Lung (tissue), 12 donors: ENCODE data around the gene DLG1. TPM values are rescaled to one million over a fixed set of nuclear protein-coding genes. Genes with fewer than 3 reads are reported as not detected.

ENCODE experiments used
- ATAC-seq: fragments of 200-7000 bp; cut with Tn5 transposase; one replicate; pipeline ENCODE4 v1.9.1; 2020; ENCODE audit warnings: moderate number of reproducible peaks; ENCODE audit not compliant: insufficient read depth, low FRiP score
- DNase-seq, 3 donors: peaks; one replicate each; pipeline ENCODE4 v3.0.0-alpha.2; 2013 to 2017
- H3K27ac ChIP-seq, 2 donors: one replicate each; pipeline ENCODE4 v1.5.1; 2013; ENCODE audit warnings: mild to moderate bottlenecking in 2 of 2, moderate library complexity in 2 of 2, control low read depth in 1 of 2, inconsistent platforms in 1 of 2, low read depth in 1 of 2, low read length in 1 of 2
- H3K27me3 ChIP-seq, 3 donors: one replicate each; pipeline ENCODE4 v1.5.1; 2013; ENCODE audit warnings: low read length in 2 of 3; ENCODE audit not compliant: control insufficient read depth in 3 of 3, insufficient read depth in 3 of 3
- H3K36me3 ChIP-seq, 4 donors: one replicate each; pipeline ENCODE4 v1.5.1; 2013; ENCODE audit warnings: low read length in 4 of 4, mild to moderate bottlenecking in 1 of 4, moderate library complexity in 1 of 4; ENCODE audit not compliant: control insufficient read depth in 4 of 4, insufficient read depth in 4 of 4
- H3K4me1 ChIP-seq, 5 donors: one replicate each; pipeline ENCODE4 v1.5.1; 2013; ENCODE audit warnings: low read length in 5 of 5, mild to moderate bottlenecking in 2 of 5, moderate library complexity in 1 of 5; ENCODE audit not compliant: control insufficient read depth in 5 of 5, insufficient read depth in 5 of 5
- H3K4me3 ChIP-seq: one replicate; pipeline ENCODE4 v1.5.1; 2013; ENCODE audit warnings: mild to moderate bottlenecking, control low read depth, moderate library complexity
- H3K9ac ChIP-seq, 2 donors: one replicate each; pipeline ENCODE4 v1.5.1; 2013; ENCODE audit warnings: low read length in 2 of 2, control low read depth in 1 of 2; ENCODE audit not compliant: insufficient read depth in 1 of 2
- H3K9me3 ChIP-seq, 4 donors: one replicate each; pipeline ENCODE4 v1.5.1; 2013; ENCODE audit warnings: low read length in 3 of 4, mild to moderate bottlenecking in 1 of 4, moderate library complexity in 1 of 4; ENCODE audit not compliant: control insufficient read depth in 4 of 4, insufficient read depth in 3 of 4
- WGBS, 2 donors: extraction: QIAGEN DNeasy Blood & Tissue Kit; methylation state at CpG; one replicate each; pipeline ENCODE4 v1.1.7; 2013; 5-methylcytosine and 5-hydroxymethylcytosine counted together
- polyA plus RNA-seq, 2 donors: library from polyadenylated mRNA; stranded (reverse); fragments of 200-250 nt; gene quantifications; one replicate each; pipeline ENCODE4 v1.2.1, GENCODE V29; 2013
- total RNA-seq, 2 donors: library from RNA; depleted of rRNA in 1 of 2; stranded (reverse); fragments of >200 nt in 1 of 2; gene quantifications; one replicate each; pipeline ENCODE4 v1.2.1, GENCODE V29; 2014 to 2021
- TF ChIP-seq, protein P1 (sequence below): IDR thresholded peaks from 2 replicates; pipeline ENCODE4 v1.5.1; 2012; ENCODE audit warnings: mild to moderate bottlenecking; ENCODE audit errors: control extremely low read depth, extremely low read depth
- donor health status: control.
- donor health status: control.
- donor health status: Bipolar disorder and iron deficiency.
- donor health status: healthy.
- donor health status: DM: yes; HTN: yes; CAD: no.

Gene DLG1
- total and polyA plus RNA-seq, 4 donors, result 16.0 to 114 (median 45.7) TPM

DNA sequence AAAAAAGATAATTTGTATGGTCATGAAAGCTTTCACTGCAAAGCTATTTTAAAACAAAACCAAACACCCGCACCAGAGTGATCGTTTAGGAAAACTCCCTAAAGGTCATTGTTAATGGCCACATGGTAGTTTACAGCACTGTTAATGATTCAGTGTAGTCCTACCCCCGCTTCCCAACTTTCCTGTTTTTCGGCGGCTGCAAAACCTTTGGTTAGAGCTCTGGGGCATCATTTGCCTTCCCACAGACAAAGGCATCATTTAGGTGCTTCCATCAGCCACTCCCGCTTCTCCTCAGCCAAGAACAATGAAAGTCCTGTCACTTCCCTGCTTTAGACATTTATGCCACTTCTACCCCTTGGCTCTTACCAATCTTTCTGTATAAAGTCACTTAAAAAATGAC lies 279.4 kb downstream of the DLG1 start:
- Histone ChIP-seq H3K9ac (no peak overlapping the region), H3K27ac (no peak overlapping the region), H3K36me3 (no peaks in the 10 kb centered on the region), H3K4me1 (peaks cover 0 to 15% (median 0%) of the 10 kb centered on the region in 5 donors), H3K4me3 (no peak overlapping the region), H3K9me3 (no peaks in the 10 kb centered on the region), H3K27me3 (peaks cover 0 to 7% (median 0%) of the 10 kb centered on the region in 3 donors)
- WGBS, 2 donors, result 69 to 70% methylated on average over 6 of the region's 6 CpGs
- no peak for DNase-seq
- no peak for ATAC-seq
- TF ChIP-seq, protein P1, sequence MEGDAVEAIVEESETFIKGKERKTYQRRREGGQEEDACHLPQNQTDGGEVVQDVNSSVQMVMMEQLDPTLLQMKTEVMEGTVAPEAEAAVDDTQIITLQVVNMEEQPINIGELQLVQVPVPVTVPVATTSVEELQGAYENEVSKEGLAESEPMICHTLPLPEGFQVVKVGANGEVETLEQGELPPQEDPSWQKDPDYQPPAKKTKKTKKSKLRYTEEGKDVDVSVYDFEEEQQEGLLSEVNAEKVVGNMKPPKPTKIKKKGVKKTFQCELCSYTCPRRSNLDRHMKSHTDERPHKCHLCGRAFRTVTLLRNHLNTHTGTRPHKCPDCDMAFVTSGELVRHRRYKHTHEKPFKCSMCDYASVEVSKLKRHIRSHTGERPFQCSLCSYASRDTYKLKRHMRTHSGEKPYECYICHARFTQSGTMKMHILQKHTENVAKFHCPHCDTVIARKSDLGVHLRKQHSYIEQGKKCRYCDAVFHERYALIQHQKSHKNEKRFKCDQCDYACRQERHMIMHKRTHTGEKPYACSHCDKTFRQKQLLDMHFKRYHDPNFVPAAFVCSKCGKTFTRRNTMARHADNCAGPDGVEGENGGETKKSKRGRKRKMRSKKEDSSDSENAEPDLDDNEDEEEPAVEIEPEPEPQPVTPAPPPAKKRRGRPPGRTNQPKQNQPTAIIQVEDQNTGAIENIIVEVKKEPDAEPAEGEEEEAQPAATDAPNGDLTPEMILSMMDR, result no peak

DNA sequence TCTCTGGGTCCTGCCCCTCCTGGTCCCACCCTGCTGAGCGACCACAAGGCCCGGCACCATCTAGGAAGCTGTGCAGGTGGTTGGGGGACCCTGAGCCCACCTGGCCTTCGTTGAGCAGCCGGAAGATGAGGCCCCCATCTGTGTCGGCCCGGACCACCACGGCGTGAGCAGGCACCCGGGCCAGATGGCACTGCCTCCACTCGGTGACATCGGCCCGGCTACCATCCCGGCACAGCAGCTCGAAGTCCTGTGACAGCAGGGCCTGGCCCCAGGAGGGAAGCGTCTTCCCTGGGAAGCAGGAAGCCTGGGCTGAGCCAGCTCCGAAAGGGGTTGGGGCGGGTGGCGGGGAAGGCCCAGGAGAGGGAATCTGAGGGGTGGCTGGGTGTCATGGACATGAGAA lies 281.4 kb downstream of the DLG1 start:
- DNase-seq (no peak), ATAC-seq (no peak)
- TF ChIP-seq, protein P1, result no peak
- H3K4me1 ChIP-seq, result peaks cover 0 to 2% (median 0%) of the 10 kb centered on the region in 5 donors
- no peaks in the 10 kb centered on the region for H3K9me3 ChIP-seq
- peaks cover 0 to 6% (median 0%) of the 10 kb centered on the region in 3 donors for H3K27me3 ChIP-seq
- H3K9ac ChIP-seq, result no peak overlapping the region
- H3K4me3 ChIP-seq, result no peak overlapping the region
- no peak overlapping the region for H3K27ac ChIP-seq
- WGBS, 2 donors, result 96 to 97% methylated on average over 18 of the region's 18 CpGs
- H3K36me3 ChIP-seq, result no peaks in the 10 kb centered on the region

DNA sequence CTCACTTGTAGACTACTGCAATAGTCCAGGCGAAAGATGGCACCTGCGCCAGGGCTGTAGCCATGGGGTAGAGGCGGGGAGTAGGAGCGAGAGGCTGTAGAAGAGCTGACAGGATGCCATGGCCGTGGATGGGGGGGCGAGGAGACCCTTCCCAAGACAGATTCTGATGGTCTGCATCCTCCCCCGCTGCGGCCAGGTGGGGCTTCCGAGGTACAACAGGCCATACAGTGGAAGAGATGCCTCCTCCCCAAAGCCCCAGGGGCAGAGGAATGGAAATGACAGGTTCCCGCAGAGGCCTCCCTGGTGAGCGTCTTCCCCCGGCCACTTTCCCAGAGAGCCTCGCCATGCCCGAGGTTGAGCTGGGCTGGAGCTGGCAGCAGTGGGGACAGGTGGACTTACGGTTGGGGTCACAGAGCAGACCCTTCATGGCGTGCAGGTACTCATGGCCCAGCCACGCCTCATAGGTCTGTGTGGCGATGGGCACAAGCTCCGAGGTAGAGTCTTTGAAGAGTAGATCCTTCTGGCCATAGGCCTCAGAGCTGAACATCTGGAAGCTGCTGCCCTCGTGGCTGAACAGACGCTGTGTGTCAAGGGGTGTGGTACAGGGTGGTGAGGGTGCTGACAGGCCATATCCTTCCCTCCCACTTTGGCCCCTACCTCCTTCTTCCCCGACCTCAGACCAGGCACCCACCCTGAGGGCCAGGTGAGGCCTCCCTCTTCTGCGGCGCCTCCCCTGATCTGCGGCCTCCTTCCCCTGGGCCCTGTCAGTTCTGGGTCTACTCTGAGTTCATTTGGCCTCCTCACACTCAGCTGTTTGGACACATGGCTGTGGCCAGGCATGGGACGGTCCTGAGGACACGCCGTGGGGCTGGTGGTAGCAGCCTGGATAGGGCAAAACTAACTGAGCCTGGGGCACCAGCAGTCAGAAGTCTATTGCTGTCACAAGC lies 282.3 kb downstream of the DLG1 start:
- 93 to 95% methylated on average over 28 of the region's 28 CpGs for WGBS, 2 donors
- TF ChIP-seq, protein P1, result no peak
- DNase-seq (no peak), ATAC-seq (no peak)
- Histone ChIP-seq H3K9ac (no peak overlapping the region), H3K27ac (no peak overlapping the region), H3K4me1 (peaks cover 0 to 11% (median 0%) of the 10 kb centered on the region in 5 donors), H3K36me3 (no peaks in the 10 kb centered on the region), H3K4me3 (no peak overlapping the region), H3K9me3 (no peaks in the 10 kb centered on the region), H3K27me3 (peaks cover 0 to 2% (median 0%) of the 10 kb centered on the region in 3 donors)
